Sigmoid colon (tissue), 7 donors: Measurements from ENCODE around the gene C18orf32. TPM values are rescaled to one million over a fixed set of nuclear protein-coding genes. Genes with fewer than 3 reads are reported as not detected.

Source experiments
- DNase-seq: peaks from one replicate; pipeline ENCODE4 v3.0.0-alpha.2; 2019
- H3K27ac ChIP-seq, 4 donors: fragments of 200-600 bp; sonication (generic); one replicate each; pipeline ENCODE4 v1.5.1; 2016 to 2019; ENCODE audit warnings: mild to moderate bottlenecking in 1 of 4
- H3K27me3 ChIP-seq, 3 donors: fragments of 200-600 bp; sonication (generic); one replicate each; pipeline ENCODE4 v1.5.1; 2019; ENCODE audit warnings: mild to moderate bottlenecking in 1 of 3
- H3K36me3 ChIP-seq, 4 donors: fragments of 200-600 bp; sonication (generic); one replicate each; pipeline ENCODE4 v1.5.1; 2016 to 2019
- H3K4me1 ChIP-seq, 4 donors: fragments of 200-600 bp; sonication (generic); one replicate each; pipeline ENCODE4 v1.5.1; 2017 to 2019
- H3K4me3 ChIP-seq, 4 donors: fragments of 200-600 bp; sonication (generic); one replicate each; pipeline ENCODE4 v1.5.1; 2017 to 2019; ENCODE audit warnings: mild to moderate bottlenecking in 2 of 4, moderate library complexity in 1 of 4
- H3K9me3 ChIP-seq, 4 donors: fragments of 200-600 bp in 3 of 4; sonication (generic) in 3 of 4; one replicate each; pipeline versions ENCODE4 v1.5.1 to v1.6.1; 2013 to 2019
- CTCF ChIP-seq, 4 experiments: fragments of 450-650 bp in 3 of 4; fragments of 200-600 bp in 1 of 4; IDR thresholded peaks; one replicate each; pipeline ENCODE4 v1.5.1; 2016 to 2019; ENCODE audit warnings: antibody characterized with exemption in 4 of 4, mild to moderate bottlenecking in 3 of 4, moderate library complexity in 2 of 4
- EP300 ChIP-seq, 4 donors: sonication (generic); formaldehyde crosslinking; IDR thresholded peaks; one replicate each; pipeline ENCODE4 v1.6.1; 2017; ENCODE audit warnings: antibody characterized with exemption in 4 of 4
- POLR2A ChIP-seq, 2 donors: fragments of 450-650 bp; IDR thresholded peaks; one replicate each; pipeline ENCODE4 v1.6.1; 2016; ENCODE audit warnings: antibody characterized with exemption in 2 of 2, mild to moderate bottlenecking in 2 of 2, moderate library complexity in 2 of 2
- POLR2AphosphoS5 ChIP-seq, 4 donors: sonication (generic); formaldehyde crosslinking; IDR thresholded peaks; one replicate each; pipeline ENCODE4 v1.6.1; 2017; ENCODE audit warnings: antibody characterized with exemption in 4 of 4
- WGBS, 2 donors: extraction: QIAGEN DNeasy Blood & Tissue Kit; methylation state at CpG; one replicate each; pipeline ENCODE4 v1.1.7; 2013; 5-methylcytosine and 5-hydroxymethylcytosine counted together
- intact Hi-C: fragments of 100-400 bp; cut with DNase I; formaldehyde crosslinking; loops from one replicate; pipeline ENCODE4 v1.15.1; 2023
- polyA plus RNA-seq, 3 donors: library from polyadenylated mRNA; stranded (reverse); fragments of 200-250 nt; gene quantifications; one replicate each; pipeline ENCODE4 v1.2.3, GENCODE V29; 2013
- total RNA-seq, 4 donors: library from RNA; depleted of rRNA; stranded (reverse); fragments of >200 nt; gene quantifications; one replicate each; pipeline ENCODE4 v1.1.0, GENCODE V29; 2016
- donor health status: healthy with polysubstance abuse.
- donor health status: Bipolar disorder and iron deficiency.
- donor health status: healthy.

Gene C18orf32
- total and polyA plus RNA-seq, 7 donors: 29.1 to 68.7 (median 57.8) TPM

GRCh38 chr18:49500201-49500921 lies 13.3 kb upstream of the C18orf32 start:
- intact Hi-C loops: no loop called here
- H3K4me3 ChIP-seq: no peak overlapping the region
- TF ChIP-seq POLR2AphosphoS5 (IDR thresholded peaks at IDR 0.05): no peak
- H3K36me3 ChIP-seq: no peaks in the 10 kb centered on the region
- DNase-seq: no peak
- no peaks in the 10 kb centered on the region for H3K4me1 ChIP-seq
- no peak overlapping the region for H3K27ac ChIP-seq
- WGBS, 2 donors: 71 to 83% methylated on average over 14 of the region's 14 CpGs
- H3K9me3 ChIP-seq: no peaks in the 10 kb centered on the region
- H3K27me3 ChIP-seq: peaks cover 0 to 20% (median 4%) of the 10 kb centered on the region in 3 donors

GRCh38 chr18:49499046-49499637 lies 12.1 kb upstream of the C18orf32 start:
- TF ChIP-seq CTCF (IDR thresholded peaks at IDR 0.05) (no peak), EP300 (IDR thresholded peaks at IDR 0.05) (no peak), POLR2A (IDR thresholded peaks at IDR 0.05) (no peak), POLR2AphosphoS5 (IDR thresholded peaks at IDR 0.05) (no peak)
- intact Hi-C loops: loop anchor here (5.0 to 10.0 kb wide), 2 partner anchors 768 to 1376 kb away; partner anchors contain the start of genes CFAP53 and ME2
- H3K27ac ChIP-seq: no peak overlapping the region
- no peaks in the 10 kb centered on the region for H3K4me1 ChIP-seq
- DNase-seq: no peak
- H3K4me3 ChIP-seq: no peak overlapping the region
- 83 to 84% methylated on average over 16 of the region's 16 CpGs for WGBS, 2 donors
- H3K36me3 ChIP-seq: no peaks in the 10 kb centered on the region
- no peaks in the 10 kb centered on the region for H3K9me3 ChIP-seq
- H3K27me3 ChIP-seq: peaks cover 0 to 20% (median 4%) of the 10 kb centered on the region in 3 donors

- Histone ChIP-seq H3K27me3 (peaks cover 0 to 18% (median 4%) of the 10 kb centered on the region in 3 donors), H3K9me3 (no peaks in the 10 kb centered on the region), H3K36me3 (peaks cover 1 to 7% (median 3%) of the 10 kb centered on the region in 4 donors), H3K4me1 (peaks cover 0 to 14% (median 8%) of the 10 kb centered on the region in 4 donors), H3K27ac (no peak overlapping the region), H3K4me3 (no peak overlapping the region)
- TF ChIP-seq POLR2AphosphoS5 (IDR thresholded peaks at IDR 0.05) (no peak), CTCF (IDR thresholded peaks at IDR 0.05) (no peak), POLR2A (IDR thresholded peaks at IDR 0.05) (no peak), EP300 (IDR thresholded peaks at IDR 0.05) (no peak)
- no peak for DNase-seq
- intact Hi-C loops: loop anchor here (5.0 to 10.0 kb wide), 2 partner anchors 772 to 1379 kb away; partner anchors contain the start of genes CFAP53 and ME2
- WGBS, 2 donors: 47 to 87% methylated on average over 2 of the region's 2 CpGs
Measured at GRCh38 chr18:49495480-49495879, 8.4 kb upstream of the C18orf32 start.

GRCh38 chr18:49495076-49495475 lies 8.0 kb upstream of the C18orf32 start:
- Histone ChIP-seq H3K4me3 (no peak overlapping the region), H3K4me1 (peaks cover 0 to 18% (median 10%) of the 10 kb centered on the region in 4 donors), H3K27me3 (peaks cover 0 to 14% (median 4%) of the 10 kb centered on the region in 3 donors), H3K9me3 (no peaks in the 10 kb centered on the region), H3K36me3 (peaks cover 4 to 11% (median 6%) of the 10 kb centered on the region in 4 donors), H3K27ac (no peak overlapping the region)
- WGBS, 2 donors: 91 to 97% methylated on average over 3 of the region's 3 CpGs
- TF ChIP-seq EP300 (IDR thresholded peaks at IDR 0.05) (no peak), POLR2AphosphoS5 (IDR thresholded peaks at IDR 0.05) (no peak), CTCF (IDR thresholded peaks at IDR 0.05) (no peak), POLR2A (IDR thresholded peaks at IDR 0.05) (no peak)
- intact Hi-C loops: loop anchor here (5.0 to 10.0 kb wide), 2 partner anchors 772 to 1380 kb away; partner anchors contain the start of genes CFAP53 and ME2
- no peak for DNase-seq

- Histone ChIP-seq H3K4me1 (peaks cover 0 to 18% (median 11%) of the 10 kb centered on the region in 4 donors), H3K9me3 (no peaks in the 10 kb centered on the region), H3K36me3 (peaks cover 5 to 15% (median 10%) of the 10 kb centered on the region in 4 donors), H3K27ac (no peak overlapping the region), H3K27me3 (peaks cover 0 to 9% (median 4%) of the 10 kb centered on the region in 3 donors), H3K4me3 (no peak overlapping the region)
- 92 to 98% methylated on average over 2 of the region's 2 CpGs for WGBS, 2 donors
- intact Hi-C loops: loop anchor here (5.0 to 10.0 kb wide), 3 partner anchors 773 to 1380 kb away; partner anchors contain the start of genes CFAP53, MBD1 and ME2
- TF ChIP-seq POLR2A (IDR thresholded peaks at IDR 0.05) (no peak), EP300 (IDR thresholded peaks at IDR 0.05) (no peak), POLR2AphosphoS5 (IDR thresholded peaks at IDR 0.05) (no peak), CTCF (IDR thresholded peaks at IDR 0.05) (no peak)
- no peak for DNase-seq
Measured at GRCh38 chr18:49494660-49495059, 7.6 kb upstream of the C18orf32 start.
